GM23338 (cell line): ENCODE data around the gene SREBF2.

Experiments used
- CREB1 ChIP-seq: fragments of 250-450 bp; sonication (Bioruptor Pico); IDR thresholded peaks from 2 replicates; pipeline ENCODE4 v1.5.0; 2020; ENCODE audit warnings: low read depth, mild to moderate bottlenecking, moderate library complexity
- EZH2 ChIP-seq: fragments of 200-600 bp; sonication (generic); IDR thresholded peaks from one replicate; pipeline ENCODE4 v1.8.0; 2017; ENCODE audit warnings: antibody characterized with exemption, mild to moderate bottlenecking, low read depth; ENCODE audit not compliant: unreplicated experiment
- EZH2phosphoT487 ChIP-seq: fragments of 200-600 bp; sonication (generic); IDR thresholded peaks from one replicate; pipeline ENCODE4 v1.8.1; 2018; ENCODE audit warnings: antibody characterized with exemption; ENCODE audit not compliant: unreplicated experiment
- JUNB ChIP-seq: IDR thresholded peaks from one replicate; pipeline ENCODE4 v1.6.1; 2016; ENCODE audit warnings: antibody characterized with exemption; ENCODE audit not compliant: unreplicated experiment
- ZNF114 ChIP-seq: fragments of 250-450 bp; sonication (Bioruptor Pico); IDR thresholded peaks from 2 replicates; pipeline ENCODE4 v1.5.0; 2020; ENCODE audit warnings: mild to moderate bottlenecking, moderate library complexity
- TF ChIP-seq, protein P1 (sequence below), 2 experiments: fragments of 200-600 bp in 1 of 2; sonication (generic) in 1 of 2; conservative IDR thresholded peaks; 2 replicates each; pipeline versions ENCODE4 v1.5.1 to v1.6.1; 2016 to 2017; ENCODE audit warnings: antibody characterized with exemption in 2 of 2, low read depth in 2 of 2, mild to moderate bottlenecking in 2 of 2, moderate library complexity in 1 of 2
- TF ChIP-seq, protein P2 (sequence below): IDR thresholded peaks from one replicate; pipeline ENCODE4 v1.6.1; 2018; ENCODE audit warnings: antibody characterized with exemption; ENCODE audit not compliant: unreplicated experiment
- TF ChIP-seq, protein P3 (sequence below): IDR thresholded peaks from 2 replicates; pipeline ENCODE4 v1.6.1; 2016; ENCODE audit warnings: antibody characterized with exemption

DNA sequence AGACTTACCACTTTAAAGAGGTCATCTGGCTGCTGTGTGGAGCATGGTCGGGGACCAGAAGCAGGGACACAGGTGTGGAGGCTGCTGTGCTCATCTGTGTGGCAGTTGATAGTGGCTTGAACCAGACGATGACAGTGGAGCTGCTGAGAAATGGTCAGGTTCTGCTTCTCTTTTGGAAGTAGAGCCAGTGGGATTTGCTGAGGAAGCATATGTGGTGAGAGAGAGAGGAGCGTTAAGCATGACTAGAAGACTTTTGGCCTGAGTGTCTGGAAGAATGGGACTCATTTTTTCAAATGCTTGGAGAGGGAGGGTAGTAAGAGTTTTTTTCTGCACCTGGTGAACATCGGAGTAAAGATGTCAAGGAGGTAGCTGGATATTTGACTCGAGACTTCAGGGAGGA, 12.5 kb upstream of the SREBF2 start:
- TF ChIP-seq, protein P1, sequence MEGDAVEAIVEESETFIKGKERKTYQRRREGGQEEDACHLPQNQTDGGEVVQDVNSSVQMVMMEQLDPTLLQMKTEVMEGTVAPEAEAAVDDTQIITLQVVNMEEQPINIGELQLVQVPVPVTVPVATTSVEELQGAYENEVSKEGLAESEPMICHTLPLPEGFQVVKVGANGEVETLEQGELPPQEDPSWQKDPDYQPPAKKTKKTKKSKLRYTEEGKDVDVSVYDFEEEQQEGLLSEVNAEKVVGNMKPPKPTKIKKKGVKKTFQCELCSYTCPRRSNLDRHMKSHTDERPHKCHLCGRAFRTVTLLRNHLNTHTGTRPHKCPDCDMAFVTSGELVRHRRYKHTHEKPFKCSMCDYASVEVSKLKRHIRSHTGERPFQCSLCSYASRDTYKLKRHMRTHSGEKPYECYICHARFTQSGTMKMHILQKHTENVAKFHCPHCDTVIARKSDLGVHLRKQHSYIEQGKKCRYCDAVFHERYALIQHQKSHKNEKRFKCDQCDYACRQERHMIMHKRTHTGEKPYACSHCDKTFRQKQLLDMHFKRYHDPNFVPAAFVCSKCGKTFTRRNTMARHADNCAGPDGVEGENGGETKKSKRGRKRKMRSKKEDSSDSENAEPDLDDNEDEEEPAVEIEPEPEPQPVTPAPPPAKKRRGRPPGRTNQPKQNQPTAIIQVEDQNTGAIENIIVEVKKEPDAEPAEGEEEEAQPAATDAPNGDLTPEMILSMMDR (conservative IDR thresholded peaks at IDR 0.05; ENCODE audit: low read depth in 2 of 2), result no peak
- TF ChIP-seq, protein P2, sequence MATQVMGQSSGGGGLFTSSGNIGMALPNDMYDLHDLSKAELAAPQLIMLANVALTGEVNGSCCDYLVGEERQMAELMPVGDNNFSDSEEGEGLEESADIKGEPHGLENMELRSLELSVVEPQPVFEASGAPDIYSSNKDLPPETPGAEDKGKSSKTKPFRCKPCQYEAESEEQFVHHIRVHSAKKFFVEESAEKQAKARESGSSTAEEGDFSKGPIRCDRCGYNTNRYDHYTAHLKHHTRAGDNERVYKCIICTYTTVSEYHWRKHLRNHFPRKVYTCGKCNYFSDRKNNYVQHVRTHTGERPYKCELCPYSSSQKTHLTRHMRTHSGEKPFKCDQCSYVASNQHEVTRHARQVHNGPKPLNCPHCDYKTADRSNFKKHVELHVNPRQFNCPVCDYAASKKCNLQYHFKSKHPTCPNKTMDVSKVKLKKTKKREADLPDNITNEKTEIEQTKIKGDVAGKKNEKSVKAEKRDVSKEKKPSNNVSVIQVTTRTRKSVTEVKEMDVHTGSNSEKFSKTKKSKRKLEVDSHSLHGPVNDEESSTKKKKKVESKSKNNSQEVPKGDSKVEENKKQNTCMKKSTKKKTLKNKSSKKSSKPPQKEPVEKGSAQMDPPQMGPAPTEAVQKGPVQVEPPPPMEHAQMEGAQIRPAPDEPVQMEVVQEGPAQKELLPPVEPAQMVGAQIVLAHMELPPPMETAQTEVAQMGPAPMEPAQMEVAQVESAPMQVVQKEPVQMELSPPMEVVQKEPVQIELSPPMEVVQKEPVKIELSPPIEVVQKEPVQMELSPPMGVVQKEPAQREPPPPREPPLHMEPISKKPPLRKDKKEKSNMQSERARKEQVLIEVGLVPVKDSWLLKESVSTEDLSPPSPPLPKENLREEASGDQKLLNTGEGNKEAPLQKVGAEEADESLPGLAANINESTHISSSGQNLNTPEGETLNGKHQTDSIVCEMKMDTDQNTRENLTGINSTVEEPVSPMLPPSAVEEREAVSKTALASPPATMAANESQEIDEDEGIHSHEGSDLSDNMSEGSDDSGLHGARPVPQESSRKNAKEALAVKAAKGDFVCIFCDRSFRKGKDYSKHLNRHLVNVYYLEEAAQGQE, result no peak
- TF ChIP-seq, protein P3, sequence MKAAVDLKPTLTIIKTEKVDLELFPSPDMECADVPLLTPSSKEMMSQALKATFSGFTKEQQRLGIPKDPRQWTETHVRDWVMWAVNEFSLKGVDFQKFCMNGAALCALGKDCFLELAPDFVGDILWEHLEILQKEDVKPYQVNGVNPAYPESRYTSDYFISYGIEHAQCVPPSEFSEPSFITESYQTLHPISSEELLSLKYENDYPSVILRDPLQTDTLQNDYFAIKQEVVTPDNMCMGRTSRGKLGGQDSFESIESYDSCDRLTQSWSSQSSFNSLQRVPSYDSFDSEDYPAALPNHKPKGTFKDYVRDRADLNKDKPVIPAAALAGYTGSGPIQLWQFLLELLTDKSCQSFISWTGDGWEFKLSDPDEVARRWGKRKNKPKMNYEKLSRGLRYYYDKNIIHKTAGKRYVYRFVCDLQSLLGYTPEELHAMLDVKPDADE, result no peak
- TF ChIP-seq EZH2 (no peak), JUNB (no peak), CREB1 (CRISPR knock-in tag) (no peak), EZH2phosphoT487 (no peak), ZNF114 (CRISPR knock-in tag) (no peak)
